Measurements from ENCODE around the gene HOXD8. TPM values are rescaled to one million over a fixed set of nuclear protein-coding genes. Genes with fewer than 3 reads are reported as not detected.

Gene HOXD8
- total and polyA plus RNA-seq, 10 of the 15 experiments (the other 5 are each of a cell fraction or from before 2014, with no cell fraction given), result not detected

GRCh38 chr2:176097820-176098365 lies 31.6 kb upstream of the HOXD8 start:
- in situ Hi-C loops (cut with MboI), result loop anchor here (5.0 kb wide), 2 partner anchors 411 to 731 kb away; no protein-coding TSS in a partner anchor
- H3K9ac ChIP-seq (ENCODE audit: control insufficient read depth, insufficient read depth, low read length), result no peak overlapping the region
- H3K9me3 ChIP-seq (replicated peaks; ENCODE audit: control insufficient read depth, insufficient read depth, low read length), result no peaks in the 10 kb centered on the region; the same call in 2 of the 3 replicates

More at GRCh38 chr2:176097820-176098365, 31.6 kb upstream of the HOXD8 start:
- no peak overlapping the region for H3K27ac ChIP-seq (ENCODE audit: control insufficient read depth, insufficient read depth)
- FAIRE-seq (no peak), DNase-seq (ENCODE audit: low read depth, low spot score) (no peak), ATAC-seq (no peak)
- ChIA-PET POLR2A (no interaction called here), RAD21 (ENCODE audit: unreplicated experiment) (interaction anchor here (0.6 to 3.0 kb wide), 6 partner anchors 408 to 894 kb away, joined by 3 to 50 read pairs (median 4); no protein-coding TSS in a partner anchor), SMC1A (ENCODE audit: uncharacterized antibody, unreplicated experiment) (interaction anchor here (0.8 to 4.7 kb wide), 4 partner anchors 9 to 846 kb away, joined by 3 to 56 read pairs (median 6); no protein-coding TSS in a partner anchor), CTCF (interaction anchor here (0.6 to 3.7 kb wide), 17 partner anchors 9 to 1034 kb away, joined by 3 to 83 read pairs (median 4); no protein-coding TSS in a partner anchor)
- H3K4me3 ChIP-seq, result no peak overlapping the region
- H2AFZ ChIP-seq (ENCODE audit: control insufficient read depth, low read depth, low read length), result no peak overlapping the region
- no peaks in the 10 kb centered on the region for H3K36me3 ChIP-seq (ENCODE audit: control insufficient read depth in 2 of 2, insufficient read depth in 2 of 2, low read length in 1 of 2)
- H4K20me1 ChIP-seq (ENCODE audit: control insufficient read depth, insufficient read depth), result no peaks in the 10 kb centered on the region
- intact Hi-C loops (cut with micrococcal nuclease; ENCODE audit: unreplicated experiment), result loop anchor here (1.0 to 2.0 kb wide), 5 partner anchors 408 to 847 kb away; no protein-coding TSS in a partner anchor
- peaks cover 14 to 34% of the 10 kb centered on the region in 2 experiments for H3K27me3 ChIP-seq (replicated peaks in 1 of 2; ENCODE audit: control insufficient read depth in 2 of 2, insufficient read depth in 2 of 2, low read length in 1 of 2)
- no peaks in the 10 kb centered on the region for H3K79me2 ChIP-seq (ENCODE audit: control insufficient read depth, insufficient read depth, low read length)
- WGBS (ENCODE audit: insufficient coverage, insufficient replicate concordance, low lambda C conversion rate, missing lambda C conversion rate), result 10% methylated on average over 18 of the region's 18 CpGs
- H3K4me2 ChIP-seq (ENCODE audit: control insufficient read depth, insufficient read depth), result peak overlapping the region; percentile 87; the same call in 1 of the 2 replicates
- BruUV-seq (replicated peaks), result no TSS peak
- no peak for TF ChIP-seq TCF12 (IDR thresholded peaks at IDR 0.05; ENCODE audit: low read depth, low read length)
- TF ChIP-seq FOXK2 (IDR thresholded peaks at IDR 0.05), result no peak
- TF ChIP-seq CREM (IDR thresholded peaks at IDR 0.05; ENCODE audit: low read depth), result no peak
- no peak for TF ChIP-seq SREBF1 (IDR thresholded peaks at IDR 0.05; ENCODE audit: low read length)
- TF ChIP-seq JUND (IDR thresholded peaks at IDR 0.05; ENCODE audit: low read depth, low read length), result no peak
- no peak for TF ChIP-seq ZNF687 (IDR thresholded peaks at IDR 0.05)
- TF ChIP-seq, protein P1, sequence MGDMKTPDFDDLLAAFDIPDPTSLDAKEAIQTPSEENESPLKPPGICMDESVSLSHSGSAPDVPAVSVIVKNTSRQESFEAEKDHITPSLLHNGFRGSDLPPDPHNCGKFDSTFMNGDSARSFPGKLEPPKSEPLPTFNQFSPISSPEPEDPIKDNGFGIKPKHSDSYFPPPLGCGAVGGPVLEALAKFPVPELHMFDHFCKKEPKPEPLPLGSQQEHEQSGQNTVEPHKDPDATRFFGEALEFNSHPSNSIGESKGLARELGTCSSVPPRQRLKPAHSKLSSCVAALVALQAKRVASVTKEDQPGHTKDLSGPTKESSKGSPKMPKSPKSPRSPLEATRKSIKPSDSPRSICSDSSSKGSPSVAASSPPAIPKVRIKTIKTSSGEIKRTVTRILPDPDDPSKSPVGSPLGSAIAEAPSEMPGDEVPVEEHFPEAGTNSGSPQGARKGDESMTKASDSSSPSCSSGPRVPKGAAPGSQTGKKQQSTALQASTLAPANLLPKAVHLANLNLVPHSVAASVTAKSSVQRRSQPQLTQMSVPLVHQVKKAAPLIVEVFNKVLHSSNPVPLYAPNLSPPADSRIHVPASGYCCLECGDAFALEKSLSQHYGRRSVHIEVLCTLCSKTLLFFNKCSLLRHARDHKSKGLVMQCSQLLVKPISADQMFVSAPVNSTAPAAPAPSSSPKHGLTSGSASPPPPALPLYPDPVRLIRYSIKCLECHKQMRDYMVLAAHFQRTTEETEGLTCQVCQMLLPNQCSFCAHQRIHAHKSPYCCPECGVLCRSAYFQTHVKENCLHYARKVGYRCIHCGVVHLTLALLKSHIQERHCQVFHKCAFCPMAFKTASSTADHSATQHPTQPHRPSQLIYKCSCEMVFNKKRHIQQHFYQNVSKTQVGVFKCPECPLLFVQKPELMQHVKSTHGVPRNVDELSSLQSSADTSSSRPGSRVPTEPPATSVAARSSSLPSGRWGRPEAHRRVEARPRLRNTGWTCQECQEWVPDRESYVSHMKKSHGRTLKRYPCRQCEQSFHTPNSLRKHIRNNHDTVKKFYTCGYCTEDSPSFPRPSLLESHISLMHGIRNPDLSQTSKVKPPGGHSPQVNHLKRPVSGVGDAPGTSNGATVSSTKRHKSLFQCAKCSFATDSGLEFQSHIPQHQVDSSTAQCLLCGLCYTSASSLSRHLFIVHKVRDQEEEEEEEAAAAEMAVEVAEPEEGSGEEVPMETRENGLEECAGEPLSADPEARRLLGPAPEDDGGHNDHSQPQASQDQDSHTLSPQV (IDR thresholded peaks at IDR 0.05), result no peak
- H3K4me1 ChIP-seq (ENCODE audit: control insufficient read depth, insufficient read depth, low read length), result peaks cover 3% of the 10 kb centered on the region; the same call in 1 of the 2 replicates
